Neural crest cell (in vitro differentiated cells): ENCODE results near the gene RAC2. TPM values are rescaled to one million over a fixed set of nuclear protein-coding genes. Genes with fewer than 3 reads are reported as not detected.
A peak's percentile ranks its signal among the peaks of the same experiment; 100 is the strongest.

Source experiments
- DNase-seq: peaks from one replicate; pipeline ENCODE4 v3.0.0; 2021; ENCODE audit warnings: low read depth, mixed read lengths, low spot score
- H3K27ac Mint-ChIP-seq: one replicate; pipeline ENCODE4 v1.8.0; 2021; ENCODE audit warnings: mild to moderate bottlenecking, mixed read lengths; ENCODE audit not compliant: unreplicated experiment
- H3K27me3 Mint-ChIP-seq: 2 replicates; pipeline ENCODE4 v1.8.0; 2021; ENCODE audit warnings: low read depth, mild to moderate bottlenecking, mixed read lengths
- H3K36me3 Mint-ChIP-seq: 2 replicates; pipeline ENCODE4 v1.8.0; 2021; ENCODE audit warnings: low read depth, mild to moderate bottlenecking, mixed read lengths
- H3K4me1 Mint-ChIP-seq: 2 replicates; pipeline ENCODE4 v1.8.0; 2021; ENCODE audit warnings: mixed read lengths
- H3K4me3 Mint-ChIP-seq: one replicate; pipeline ENCODE4 v1.8.0; 2021; ENCODE audit warnings: mild to moderate bottlenecking, mixed read lengths
- H3K9me3 Mint-ChIP-seq: 2 replicates; pipeline ENCODE4 v1.8.0; 2021; ENCODE audit warnings: mixed read lengths
- total RNA-seq: library from RNA; stranded (reverse); gene quantifications from 2 replicates; pipeline ENCODE4 v1.2.1, GENCODE V29; 2021
- TF ChIP-seq, protein P1 (sequence below): fragments of 200-600 bp; sonication (generic); conservative IDR thresholded peaks from 2 replicates; pipeline ENCODE4 v1.5.0; 2021; ENCODE audit warnings: antibody characterized with exemption, mild to moderate bottlenecking

Gene RAC2
- total RNA-seq, 1 donor from 2014 or later = 0.21 TPM

DNA sequence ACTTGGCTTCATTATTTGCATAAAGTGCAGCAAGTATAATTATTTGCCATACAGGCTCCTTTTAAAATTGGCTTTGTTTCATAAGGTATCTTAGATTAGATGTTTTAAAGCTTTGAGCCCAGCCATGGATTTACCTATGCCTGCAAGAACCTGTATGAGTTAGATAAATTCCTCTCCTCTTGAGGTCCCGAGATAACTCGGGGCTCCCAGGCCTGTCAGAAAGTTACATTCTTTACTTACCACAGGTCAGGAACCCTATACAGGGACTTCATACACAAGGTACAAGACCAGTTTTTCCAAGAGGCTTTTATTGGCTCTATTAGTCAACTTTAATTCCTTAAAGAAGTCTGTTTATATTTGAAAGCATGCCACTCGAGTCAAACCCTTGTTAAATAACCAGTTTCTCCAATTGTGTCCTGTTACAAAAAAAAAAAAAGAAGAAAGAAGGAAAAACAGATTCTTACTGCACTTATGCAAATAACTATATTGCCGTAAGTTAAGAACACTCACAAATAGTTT, 53.7 kb downstream of the RAC2 start:
- Mint-ChIP-seq H3K36me3 (peaks cover 14% of the 10 kb centered on the region), H3K27ac (no peak overlapping the region), H3K9me3 (peaks cover 3% of the 10 kb centered on the region), H3K4me3 (no peak overlapping the region), H3K27me3 (no peaks in the 10 kb centered on the region), H3K4me1 (peaks cover 36% of the 10 kb centered on the region)
- DNase-seq = no peak
- TF ChIP-seq, protein P1, sequence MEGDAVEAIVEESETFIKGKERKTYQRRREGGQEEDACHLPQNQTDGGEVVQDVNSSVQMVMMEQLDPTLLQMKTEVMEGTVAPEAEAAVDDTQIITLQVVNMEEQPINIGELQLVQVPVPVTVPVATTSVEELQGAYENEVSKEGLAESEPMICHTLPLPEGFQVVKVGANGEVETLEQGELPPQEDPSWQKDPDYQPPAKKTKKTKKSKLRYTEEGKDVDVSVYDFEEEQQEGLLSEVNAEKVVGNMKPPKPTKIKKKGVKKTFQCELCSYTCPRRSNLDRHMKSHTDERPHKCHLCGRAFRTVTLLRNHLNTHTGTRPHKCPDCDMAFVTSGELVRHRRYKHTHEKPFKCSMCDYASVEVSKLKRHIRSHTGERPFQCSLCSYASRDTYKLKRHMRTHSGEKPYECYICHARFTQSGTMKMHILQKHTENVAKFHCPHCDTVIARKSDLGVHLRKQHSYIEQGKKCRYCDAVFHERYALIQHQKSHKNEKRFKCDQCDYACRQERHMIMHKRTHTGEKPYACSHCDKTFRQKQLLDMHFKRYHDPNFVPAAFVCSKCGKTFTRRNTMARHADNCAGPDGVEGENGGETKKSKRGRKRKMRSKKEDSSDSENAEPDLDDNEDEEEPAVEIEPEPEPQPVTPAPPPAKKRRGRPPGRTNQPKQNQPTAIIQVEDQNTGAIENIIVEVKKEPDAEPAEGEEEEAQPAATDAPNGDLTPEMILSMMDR = no peak

- Mint-ChIP-seq H3K4me1 (peaks cover 31% of the 10 kb centered on the region), H3K36me3 (peaks cover 14% of the 10 kb centered on the region), H3K4me3 (peak overlapping the region; percentile 82), H3K9me3 (peaks cover 3% of the 10 kb centered on the region), H3K27me3 (no peaks in the 10 kb centered on the region), H3K27ac (no peak overlapping the region)
- TF ChIP-seq, protein P1 = no peak
- DNase-seq = no peak
Observed at GRCh38 chr22:37188901-37189466, 55.1 kb downstream of the RAC2 start.

DNA sequence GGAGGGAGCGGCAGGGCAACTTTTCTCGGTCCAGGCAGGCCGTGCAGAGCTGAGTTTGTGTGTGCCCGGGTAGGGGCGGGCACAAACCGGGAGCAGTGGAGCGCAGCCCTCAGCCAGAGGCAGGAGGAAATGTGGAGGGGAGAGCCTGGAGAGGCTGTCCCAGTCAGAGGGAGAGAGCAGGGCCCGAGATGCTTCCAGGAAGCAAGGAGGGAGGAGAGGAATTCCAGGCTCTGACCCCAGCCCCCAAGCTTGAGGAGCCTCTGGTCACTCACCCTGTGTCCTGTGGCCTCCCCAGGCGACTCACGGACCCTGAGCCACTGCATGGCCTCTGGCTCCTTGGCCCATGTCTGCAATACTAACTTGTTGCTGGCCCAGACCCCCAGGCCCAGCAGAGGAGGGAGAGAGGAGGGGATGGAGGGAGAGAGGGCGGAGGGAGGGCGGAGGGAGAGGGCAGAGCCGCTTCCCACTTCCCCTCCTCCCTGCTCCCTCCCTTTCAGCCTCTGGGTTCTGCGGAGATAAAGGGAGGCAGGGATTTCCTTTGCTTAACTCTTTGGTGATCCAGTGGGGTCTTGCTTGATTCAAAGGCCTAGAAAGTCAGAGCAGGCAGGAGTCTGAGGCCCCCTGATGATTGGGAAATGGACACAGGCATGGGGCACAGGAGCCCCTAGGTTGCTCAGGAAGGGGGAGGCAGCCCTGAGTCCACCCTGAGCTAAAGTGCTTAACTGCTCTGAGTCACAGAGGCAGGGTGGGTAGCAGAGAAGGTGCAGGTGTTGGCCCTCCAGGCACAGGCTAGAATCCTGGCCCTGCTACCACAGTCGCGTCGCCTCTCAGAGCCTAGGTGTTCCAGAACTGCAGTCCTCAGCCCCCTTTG, 55.9 kb downstream of the RAC2 start, which contains the start of gene C1QTNF6:
Gene C1QTNF6, minus strand, starts transcription at position 357 of the 871 bp plus-strand sequence. Its CDS starts 34 bp downstream, at position 323.
- TF ChIP-seq, protein P1 = no peak
- peak; percentile 44 for DNase-seq

DNA sequence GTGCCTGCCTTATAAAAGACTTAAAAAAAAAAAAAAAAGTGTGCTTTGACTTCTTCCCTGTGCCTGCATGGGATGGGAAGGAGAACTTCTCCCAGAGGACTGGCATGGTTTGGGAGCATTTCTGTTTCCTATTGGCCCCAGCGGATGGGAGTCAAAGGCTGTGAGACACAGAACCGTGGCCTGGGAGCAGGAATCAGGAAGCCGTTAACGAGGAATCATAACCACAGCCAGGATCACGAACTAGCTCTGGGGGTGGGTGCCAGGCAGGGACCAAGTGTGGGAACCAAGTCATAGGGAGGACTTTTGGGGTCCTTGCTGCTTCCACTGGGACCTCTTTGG, 56.5 kb downstream of the RAC2 start:
- H3K27me3 Mint-ChIP-seq = no peaks in the 10 kb centered on the region
- no peak for DNase-seq
- TF ChIP-seq, protein P1 = no peak
- peak overlapping the region; percentile 91 for H3K27ac Mint-ChIP-seq
- H3K36me3 Mint-ChIP-seq = peaks cover 8% of the 10 kb centered on the region
- H3K4me3 Mint-ChIP-seq = peak overlapping the region; percentile 82
- H3K4me1 Mint-ChIP-seq = peaks cover 31% of the 10 kb centered on the region
- no peaks in the 10 kb centered on the region for H3K9me3 Mint-ChIP-seq

More for the DNA sequence above, 55.9 kb downstream of the RAC2 start, which contains the start of gene C1QTNF6:
- H3K27me3 Mint-ChIP-seq = no peaks in the 10 kb centered on the region
- H3K4me3 Mint-ChIP-seq = peak within 1 kb of the TSS; percentile 82
- H3K4me1 Mint-ChIP-seq = peaks cover 31% of the 10 kb centered on the region
- H3K36me3 Mint-ChIP-seq = peaks cover 11% of the 10 kb centered on the region
- H3K27ac Mint-ChIP-seq = peak within 1 kb of the TSS; percentile 91
- H3K9me3 Mint-ChIP-seq = no peaks in the 10 kb centered on the region

DNA sequence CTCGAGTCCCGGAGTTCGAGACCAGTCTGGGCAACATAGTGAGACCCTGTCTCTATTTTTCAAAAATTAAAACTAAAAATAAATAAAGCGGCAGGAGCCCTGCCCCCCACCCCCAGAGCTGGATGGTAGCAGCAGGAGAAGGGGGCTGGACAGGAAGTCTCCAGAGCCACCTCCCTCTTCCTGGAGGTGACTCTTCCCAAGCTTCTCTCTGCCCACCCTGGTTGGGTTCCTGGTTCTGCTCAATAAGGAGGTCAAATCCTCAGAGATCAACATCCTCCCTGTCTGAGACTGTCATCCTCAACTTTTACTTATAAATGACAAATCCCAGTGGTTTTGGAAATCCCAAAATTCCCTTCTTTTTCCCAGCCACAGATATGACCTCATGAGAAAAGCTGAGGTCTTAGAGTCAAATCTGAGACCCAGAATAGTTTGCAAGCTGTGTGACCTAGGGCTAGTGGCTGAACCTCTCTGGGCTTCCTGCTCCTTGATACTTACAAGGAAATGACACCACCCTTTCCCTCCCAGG, 57.0 kb downstream of the RAC2 start:
- peak overlapping the region; percentile 82 for H3K4me3 Mint-ChIP-seq

More for the DNA sequence above, 57.0 kb downstream of the RAC2 start:
- no peak for DNase-seq
- Mint-ChIP-seq H3K36me3 (peaks cover 6% of the 10 kb centered on the region), H3K4me1 (peaks cover 31% of the 10 kb centered on the region), H3K27me3 (no peaks in the 10 kb centered on the region), H3K9me3 (no peaks in the 10 kb centered on the region), H3K27ac (no peak overlapping the region)
- TF ChIP-seq, protein P1 = no peak
